Mesenchymal stem cell (in vitro differentiated cells and primary cell): ENCODE results near the gene IFITM10.

Experiments
- DNase-seq: peaks from one replicate; pipeline ENCODE4 v3.0.0-alpha.2; 2013
- H2AFZ ChIP-seq: one replicate; pipeline ENCODE4 v1.6.1; 2013; ENCODE audit warnings: low read depth, mild to moderate bottlenecking, control low read depth, inconsistent platforms, low read length, moderate library complexity
- H2AK5ac ChIP-seq: 2 replicates; pipeline ENCODE4 v1.6.1; 2013; ENCODE audit warnings: low read length, moderate library complexity, mild to moderate bottlenecking, inconsistent platforms; ENCODE audit not compliant: severe bottlenecking
- H2BK120ac ChIP-seq: one replicate; pipeline ENCODE4 v1.6.1; 2013; ENCODE audit warnings: low read depth, mild to moderate bottlenecking, inconsistent platforms, low read length, moderate library complexity
- H2BK12ac ChIP-seq, 2 experiments: one replicate each; pipeline ENCODE4 v1.6.1; 2013; ENCODE audit warnings: inconsistent platforms in 2 of 2, low read length in 2 of 2, mild to moderate bottlenecking in 2 of 2, moderate library complexity in 2 of 2, control low read depth in 1 of 2
- H2BK15ac ChIP-seq: one replicate; pipeline ENCODE4 v1.6.1; 2013; ENCODE audit warnings: mild to moderate bottlenecking, low read depth, inconsistent platforms; ENCODE audit not compliant: poor library complexity, severe bottlenecking
- H2BK5ac ChIP-seq: 2 replicates; pipeline ENCODE4 v1.6.1; 2013; ENCODE audit warnings: low read depth, mild to moderate bottlenecking, low read length, control low read depth, inconsistent platforms; ENCODE audit not compliant: poor library complexity, severe bottlenecking
- H3K14ac ChIP-seq, 2 experiments: one replicate each; pipeline ENCODE4 v1.6.1; 2013; ENCODE audit warnings: inconsistent platforms in 2 of 2, low read length in 2 of 2, control low read depth in 1 of 2, mild to moderate bottlenecking in 1 of 2, moderate library complexity in 1 of 2
- H3K18ac ChIP-seq, 2 experiments: one replicate each; pipeline ENCODE4 v1.6.1; 2013; ENCODE audit warnings: inconsistent platforms in 2 of 2, low read length in 2 of 2, control low read depth in 1 of 2, low read depth in 1 of 2, mild to moderate bottlenecking in 1 of 2
- H3K23ac ChIP-seq, 2 experiments: one replicate each; pipeline ENCODE4 v1.6.1; 2013; ENCODE audit warnings: inconsistent platforms in 2 of 2, low read length in 2 of 2, mild to moderate bottlenecking in 2 of 2, moderate library complexity in 2 of 2, control low read depth in 1 of 2
- H3K27ac ChIP-seq: 2 replicates; pipeline ENCODE4 v1.5.1; 2013; ENCODE audit warnings: mild to moderate bottlenecking, moderate library complexity, low read length, control low read depth, inconsistent platforms; ENCODE audit not compliant: poor library complexity, severe bottlenecking
- H3K27me3 ChIP-seq, 2 experiments: 2 replicates each; pipeline versions ENCODE4 v1.6.1 to v1.7.0; 2013; ENCODE audit warnings: low read length in 2 of 2, mild to moderate bottlenecking in 2 of 2, moderate library complexity in 2 of 2, control low read depth in 1 of 2, inconsistent platforms in 1 of 2; ENCODE audit not compliant: control insufficient read depth in 1 of 2, insufficient read depth in 1 of 2
- H3K36me3 ChIP-seq, 2 experiments: 2 replicates each; pipeline versions ENCODE4 v1.6.1 to v1.7.0; 2013; ENCODE audit warnings: low read length in 2 of 2, control low read depth in 1 of 2, inconsistent platforms in 1 of 2, low read depth in 1 of 2, mild to moderate bottlenecking in 1 of 2; ENCODE audit not compliant: insufficient read depth in 2 of 2, control insufficient read depth in 1 of 2
- H3K4ac ChIP-seq, 2 experiments: one replicate each; pipeline ENCODE4 v1.6.1; 2013; ENCODE audit warnings: inconsistent platforms in 2 of 2, low read length in 2 of 2, mild to moderate bottlenecking in 2 of 2, moderate library complexity in 2 of 2, control low read depth in 1 of 2, low read depth in 1 of 2
- H3K4me1 ChIP-seq: 2 replicates; pipeline ENCODE4 v1.6.1; 2013; ENCODE audit warnings: low read depth, low read length, control low read depth; ENCODE audit not compliant: control insufficient read depth, insufficient read depth
- H3K4me2 ChIP-seq: 2 replicates; pipeline ENCODE4 v1.6.1; 2013; ENCODE audit warnings: low read length, mild to moderate bottlenecking, inconsistent platforms; ENCODE audit not compliant: poor library complexity, severe bottlenecking
- H3K4me3 ChIP-seq, 2 experiments: 2 replicates each; pipeline versions ENCODE4 v1.5.1 to v1.7.0; 2013; ENCODE audit warnings: low read length in 2 of 2, mild to moderate bottlenecking in 2 of 2, control low read depth in 1 of 2, low read depth in 1 of 2; ENCODE audit not compliant: insufficient read depth in 1 of 2
- H3K79me1 ChIP-seq: replicated peaks from 2 replicates; pipeline ENCODE4 v1.6.1; 2013; ENCODE audit warnings: mild to moderate bottlenecking, control low read depth, low read length, inconsistent platforms; ENCODE audit not compliant: poor library complexity, severe bottlenecking
- H3K9ac ChIP-seq: 2 replicates; pipeline ENCODE4 v1.7.0; 2013; ENCODE audit warnings: mild to moderate bottlenecking, low read length, moderate library complexity
- H3K9me3 ChIP-seq: 2 replicates; pipeline ENCODE4 v1.7.0; 2013; ENCODE audit warnings: mild to moderate bottlenecking, low read length; ENCODE audit not compliant: control insufficient read depth
- H4K8ac ChIP-seq: one replicate; pipeline ENCODE4 v1.6.1; 2013; ENCODE audit warnings: inconsistent platforms, mild to moderate bottlenecking, low read length, moderate library complexity
- H4K91ac ChIP-seq: one replicate; pipeline ENCODE4 v1.6.1; 2013; ENCODE audit warnings: mild to moderate bottlenecking, low read length, inconsistent platforms
- WGBS: methylation state at CpG from one replicate; pipeline ENCODE4 v1.1.7; 2013; ENCODE audit warnings: mixed read lengths; 5-methylcytosine and 5-hydroxymethylcytosine counted together

The IFITM10 gene

DNA sequence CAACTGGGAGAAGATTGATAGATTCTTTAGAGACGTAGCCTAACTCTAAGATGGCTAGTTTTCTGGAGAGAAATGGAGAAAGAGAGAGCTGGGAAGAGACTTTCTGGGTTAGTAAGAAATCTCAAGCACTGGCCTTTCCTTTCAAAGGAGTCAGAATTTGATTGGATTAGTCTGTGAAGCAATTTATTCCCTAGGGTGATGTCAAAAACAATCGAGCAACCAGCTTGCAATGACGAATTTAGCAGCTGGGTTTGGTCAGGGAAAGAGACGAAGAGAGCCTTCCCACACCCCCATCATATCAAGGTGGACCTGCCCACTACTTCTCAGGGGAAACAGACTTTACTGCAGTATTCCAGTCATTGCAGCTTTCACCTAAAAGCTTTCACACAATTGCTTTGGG, 42.6 kb downstream of the IFITM10 start:
- Histone ChIP-seq H3K14ac (no peak overlapping the region), H3K9me3 (no peaks in the 10 kb centered on the region), H3K79me1 (no peaks in the 10 kb centered on the region), H2BK12ac (peak overlapping the region in 1 of 2 experiments; percentile 55), H3K18ac (no peak overlapping the region), H4K8ac (no peak overlapping the region), H2BK15ac (no peak overlapping the region), H3K27ac (no peak overlapping the region), H2AK5ac (peak overlapping the region; percentile 19), H3K36me3 (no peaks in the 10 kb centered on the region), H2AFZ (no peak overlapping the region), H3K4ac (no peak overlapping the region), H3K4me1 (peaks cover 14% of the 10 kb centered on the region), H3K27me3 (peaks cover 18 to 76% of the 10 kb centered on the region in 2 experiments), H3K9ac (no peak overlapping the region), H3K4me3 (no peak overlapping the region), H3K23ac (no peak overlapping the region), H4K91ac (no peak overlapping the region), H2BK120ac (no peak overlapping the region), H2BK5ac (no peak overlapping the region), H3K4me2 (no peak overlapping the region)
- DNase-seq, result no peak
- WGBS, result 58% methylated on average over 4 of the region's 4 CpGs

DNA sequence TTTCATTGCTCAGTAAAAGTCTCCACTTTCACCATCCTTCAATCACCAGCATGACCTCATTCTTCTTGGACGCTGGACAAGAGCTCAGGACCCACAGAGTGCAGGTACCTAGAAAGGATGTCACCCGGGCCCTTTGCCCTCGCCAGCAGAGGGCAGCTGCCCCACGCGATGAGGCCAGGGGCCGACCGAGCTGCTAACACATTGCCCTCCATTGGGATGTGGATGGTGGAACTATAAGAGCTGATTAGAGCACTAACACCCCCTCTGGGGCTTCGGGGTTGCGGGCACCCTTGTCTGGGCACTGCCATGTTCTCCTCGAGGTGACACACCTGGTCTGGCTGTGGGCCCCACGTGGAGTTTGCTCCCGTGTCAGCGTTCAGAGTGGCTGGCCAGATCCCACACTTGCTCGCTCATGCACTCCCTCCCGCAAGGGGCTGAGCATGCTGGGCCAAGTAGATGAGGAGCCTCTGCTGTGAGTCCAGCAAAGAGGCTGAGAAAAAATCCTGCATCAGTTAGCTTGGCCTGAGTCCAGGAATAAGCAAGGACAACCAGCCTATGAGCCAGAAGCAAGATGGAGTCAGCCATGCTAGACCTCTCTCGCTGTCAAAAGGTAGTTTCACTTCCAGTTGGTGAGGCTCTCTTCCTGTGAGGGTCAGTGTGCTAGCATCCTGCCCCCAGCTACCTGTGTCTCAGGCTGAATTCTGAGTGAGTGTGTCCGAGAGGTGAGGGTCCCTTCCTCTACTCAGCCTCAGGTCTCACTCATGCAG, 43.6 kb downstream of the IFITM10 start:
- no peak overlapping the region for H3K18ac ChIP-seq
- H3K4ac ChIP-seq, result no peak overlapping the region
- H3K9ac ChIP-seq, result no peak overlapping the region
- H2BK120ac ChIP-seq, result no peak overlapping the region
- H3K27me3 ChIP-seq, result peaks cover 18 to 82% of the 10 kb centered on the region in 2 experiments
- no peak overlapping the region for H4K8ac ChIP-seq
- peaks cover 14% of the 10 kb centered on the region for H3K4me1 ChIP-seq
- no peak overlapping the region for H2BK5ac ChIP-seq
- DNase-seq, result no peak
- H2BK12ac ChIP-seq, result no peak overlapping the region
- H2AFZ ChIP-seq, result no peak overlapping the region
- 61% methylated on average over 17 of the region's 17 CpGs for WGBS
- H2BK15ac ChIP-seq, result no peak overlapping the region
- H3K4me2 ChIP-seq, result no peak overlapping the region
- no peak overlapping the region for H4K91ac ChIP-seq
- H3K4me3 ChIP-seq, result no peak overlapping the region
- no peak overlapping the region for H3K23ac ChIP-seq
- H3K14ac ChIP-seq, result peak overlapping the region in 1 of 2 experiments; percentile 42
- no peak overlapping the region for H2AK5ac ChIP-seq
- no peak overlapping the region for H3K27ac ChIP-seq
- H3K36me3 ChIP-seq, result no peaks in the 10 kb centered on the region
- H3K9me3 ChIP-seq, result no peaks in the 10 kb centered on the region
- H3K79me1 ChIP-seq, result no peaks in the 10 kb centered on the region

DNA sequence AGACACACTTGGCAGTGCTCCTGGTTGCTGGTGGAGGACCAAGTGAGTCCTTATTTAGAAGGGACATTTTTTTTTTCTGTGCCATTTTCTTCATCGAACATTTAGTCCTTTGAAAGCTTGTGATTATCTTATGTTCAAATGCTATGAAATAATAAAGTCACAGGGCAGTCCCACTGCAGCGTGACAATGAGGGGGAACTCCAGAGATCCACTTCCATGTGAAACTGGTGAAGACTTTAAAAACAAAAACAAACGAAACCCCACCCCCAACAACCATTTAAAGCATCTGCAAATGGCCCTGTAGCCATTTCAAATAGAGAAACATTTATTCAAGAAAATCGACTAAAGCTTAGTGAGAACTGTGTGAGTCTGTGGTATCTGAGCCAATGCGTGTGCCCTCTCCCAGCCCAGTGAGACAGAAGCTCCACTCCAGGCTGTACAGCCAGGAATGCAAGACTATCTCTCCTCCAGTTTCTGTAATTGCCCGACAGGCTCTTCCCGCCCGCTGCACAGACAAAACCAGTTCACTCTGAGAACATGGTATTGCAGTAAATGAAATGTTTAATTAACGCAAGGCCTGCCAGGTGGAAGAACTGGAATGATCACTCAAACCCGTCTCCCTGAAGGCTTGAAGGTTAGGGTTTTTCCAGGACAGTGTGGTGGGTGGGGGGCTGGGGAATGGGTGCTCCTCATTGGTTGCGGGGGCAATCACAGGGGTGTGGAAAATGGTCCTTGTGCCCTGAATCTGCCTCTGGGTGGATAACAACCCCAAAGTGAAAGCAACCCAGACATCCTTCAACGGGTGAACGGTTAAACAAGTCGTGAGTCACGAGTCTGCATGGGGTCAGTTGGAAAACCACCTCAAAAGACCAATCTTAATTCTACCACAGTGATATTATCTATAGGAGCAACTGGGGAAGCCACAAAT, 45.0 kb downstream of the IFITM10 start:
- Histone ChIP-seq H3K4ac (no peak overlapping the region), H3K18ac (no peak overlapping the region), H3K4me1 (peaks cover 19% of the 10 kb centered on the region), H3K4me3 (no peak overlapping the region), H4K8ac (no peak overlapping the region), H3K79me1 (no peaks in the 10 kb centered on the region), H2BK120ac (no peak overlapping the region), H3K14ac (no peak overlapping the region), H3K36me3 (no peaks in the 10 kb centered on the region), H3K23ac (no peak overlapping the region), H3K27ac (peak overlapping the region; percentile 33), H4K91ac (no peak overlapping the region), H2BK15ac (no peak overlapping the region), H2AFZ (no peak overlapping the region), H3K4me2 (peak overlapping the region; percentile 66), H2BK5ac (no peak overlapping the region), H3K9me3 (no peaks in the 10 kb centered on the region), H3K9ac (no peak overlapping the region), H2BK12ac (no peak overlapping the region), H2AK5ac (no peak overlapping the region), H3K27me3 (peaks cover 19 to 82% of the 10 kb centered on the region in 2 experiments)
- DNase-seq, result peak; percentile 27
- WGBS, result 82% methylated on average over 10 of the region's 15 CpGs

DNA sequence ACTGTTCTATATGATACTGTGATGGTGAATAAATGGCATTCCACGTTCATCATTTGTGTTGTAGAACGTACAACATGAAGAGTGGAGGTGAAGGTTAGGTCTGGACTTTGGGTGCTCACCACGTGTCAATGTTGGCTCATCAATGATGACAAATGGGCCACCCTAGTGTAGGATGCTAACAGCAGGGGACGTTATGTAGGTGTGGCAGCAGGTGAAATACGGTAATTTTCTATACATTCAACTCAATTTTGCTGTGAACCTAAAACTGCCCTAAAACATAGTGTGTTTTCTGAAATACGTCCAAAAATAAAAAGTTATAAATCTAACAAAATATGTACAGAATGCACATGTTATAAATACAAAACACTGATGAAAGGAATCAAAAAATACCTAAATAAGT, 47.2 kb downstream of the IFITM10 start:
- Histone ChIP-seq H3K9ac (no peak overlapping the region), H3K4me3 (no peak overlapping the region), H3K18ac (no peak overlapping the region), H2AK5ac (no peak overlapping the region), H3K79me1 (no peaks in the 10 kb centered on the region), H3K23ac (no peak overlapping the region), H3K4me1 (peaks cover 19% of the 10 kb centered on the region), H2BK12ac (no peak overlapping the region), H3K27ac (no peak overlapping the region), H2BK5ac (no peak overlapping the region), H3K27me3 (peaks cover 24 to 79% of the 10 kb centered on the region in 2 experiments), H3K4ac (no peak overlapping the region), H2BK15ac (no peak overlapping the region), H4K91ac (no peak overlapping the region), H3K4me2 (no peak overlapping the region), H3K14ac (no peak overlapping the region), H3K9me3 (no peaks in the 10 kb centered on the region), H3K36me3 (no peaks in the 10 kb centered on the region), H4K8ac (no peak overlapping the region), H2BK120ac (no peak overlapping the region), H2AFZ (no peak overlapping the region)
- 64% methylated on average over 3 of the region's 6 CpGs for WGBS
- DNase-seq, result no peak
